ENCODE data around the gene MDFIC.

Gene MDFIC

DNA sequence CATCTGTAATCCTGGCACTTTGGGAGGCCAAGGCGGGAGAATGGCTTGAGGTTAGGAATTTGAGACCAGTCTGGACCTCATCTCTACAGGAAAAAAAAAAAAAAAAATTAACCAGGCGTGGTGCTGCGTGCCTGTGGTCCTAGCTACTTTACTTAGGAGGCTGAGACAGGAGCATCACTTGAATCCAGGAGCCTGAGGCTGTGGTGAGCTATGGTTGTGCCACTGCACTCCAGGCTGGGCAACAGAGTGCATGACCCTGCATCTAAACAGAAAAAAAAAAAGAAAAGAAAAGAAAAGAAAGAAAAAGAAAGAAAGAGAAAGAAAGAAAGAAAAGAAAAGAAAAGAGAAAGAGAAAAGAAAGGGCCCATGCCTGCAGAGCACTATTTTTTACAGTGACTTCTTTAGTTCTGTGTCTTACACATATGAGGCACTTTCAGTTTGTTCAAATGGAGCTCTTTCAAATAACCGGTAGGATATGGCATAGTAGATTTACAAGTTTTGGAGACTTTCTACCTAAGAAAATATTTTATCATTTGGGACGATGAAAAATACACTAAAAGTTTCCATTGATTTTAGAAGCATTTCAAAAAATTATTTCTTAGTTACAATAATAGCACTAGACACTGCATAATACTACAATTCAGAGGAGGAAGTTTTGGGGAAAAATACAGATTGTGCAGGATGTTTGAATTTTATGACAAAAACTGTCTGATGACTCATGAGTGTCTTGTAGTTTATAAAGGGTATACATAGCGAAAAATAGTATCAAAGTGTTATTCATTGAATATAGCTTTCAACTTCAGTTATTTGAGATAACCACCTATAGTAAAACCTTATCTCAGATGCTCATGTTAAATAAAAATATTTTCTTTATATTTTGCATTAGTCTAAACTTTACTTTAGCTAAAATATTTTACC lies 75.9 kb downstream of the MDFIC start:
- no peak for DNase-seq (ENCODE audit: low spot score)

GRCh38 chr7:115004121-115004520 lies 82.2 kb downstream of the MDFIC start:
- no peak for DNase-seq (ENCODE audit: low spot score)

DNA sequence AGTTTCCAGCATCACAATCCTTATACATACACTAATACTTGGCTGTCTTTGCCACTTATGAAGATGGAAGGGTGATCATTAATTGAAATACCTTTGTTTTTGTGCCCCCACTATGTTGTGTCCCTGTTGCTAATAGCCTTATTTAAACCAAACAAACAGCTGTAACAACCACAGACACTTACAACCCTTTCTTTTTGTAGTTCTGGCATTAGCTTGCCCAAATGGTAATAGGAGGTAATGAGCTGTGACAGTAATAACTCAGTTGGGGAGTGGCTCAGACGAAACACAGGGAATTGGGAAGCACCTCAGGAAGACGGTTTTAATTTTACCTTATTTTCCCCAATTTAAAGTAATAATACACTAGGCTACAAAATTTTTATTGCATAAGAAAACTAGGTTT lies 83.4 kb downstream of the MDFIC start:
- no peak for DNase-seq (ENCODE audit: low spot score)

GRCh38 chr7:115005953-115006352 lies 84.1 kb downstream of the MDFIC start:
- DNase-seq (ENCODE audit: low spot score) = no peak

DNA sequence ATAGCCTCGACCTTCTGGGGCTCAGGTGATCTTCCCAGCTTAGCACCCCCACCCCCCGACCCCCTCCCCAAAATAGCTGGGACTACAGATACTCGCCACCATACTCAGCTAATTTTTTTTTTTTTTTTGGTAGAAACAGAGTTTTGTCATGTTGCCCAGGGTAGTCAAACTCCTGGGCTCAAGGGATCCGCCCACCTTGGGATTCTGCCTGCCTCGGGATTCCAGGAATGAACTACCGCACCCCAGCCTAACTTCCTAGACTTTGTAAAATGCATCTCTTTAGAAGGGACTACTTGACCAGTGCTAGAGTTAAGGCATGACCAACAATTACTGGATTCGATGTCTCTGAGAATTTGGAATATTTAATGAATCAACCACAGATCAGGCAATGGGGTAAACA lies 85.9 kb downstream of the MDFIC start:
- no peak for DNase-seq (ENCODE audit: low spot score)

- DNase-seq (ENCODE audit: low spot score) = peak; percentile 63
These were observed 86.7 kb downstream of the MDFIC start for GRCh38 chr7:115008465-115009114.

DNA sequence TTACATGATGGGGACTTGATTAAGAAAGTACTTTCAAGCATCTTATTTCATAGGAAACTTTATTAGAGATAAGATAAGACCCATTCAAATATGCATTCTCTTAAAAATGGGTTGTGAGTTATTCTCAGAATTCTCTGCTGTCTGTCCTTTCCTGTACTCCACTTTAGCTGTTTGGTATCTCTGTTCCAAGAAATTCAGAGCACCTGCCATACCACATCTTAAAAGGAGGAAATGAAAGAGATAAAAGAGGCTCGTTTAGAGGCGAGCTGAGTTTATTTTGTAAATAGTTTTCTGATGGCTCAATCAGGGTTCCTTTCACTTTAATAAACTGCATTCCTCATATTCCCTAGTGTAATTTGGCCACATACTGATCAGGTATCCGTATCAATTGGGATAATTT lies 87.2 kb downstream of the MDFIC start:
- no peak for DNase-seq (ENCODE audit: low spot score)

- peak; percentile 27 for DNase-seq (ENCODE audit: low spot score)
These were observed 88.0 kb downstream of the MDFIC start for GRCh38 chr7:115009736-115010440.

DNA sequence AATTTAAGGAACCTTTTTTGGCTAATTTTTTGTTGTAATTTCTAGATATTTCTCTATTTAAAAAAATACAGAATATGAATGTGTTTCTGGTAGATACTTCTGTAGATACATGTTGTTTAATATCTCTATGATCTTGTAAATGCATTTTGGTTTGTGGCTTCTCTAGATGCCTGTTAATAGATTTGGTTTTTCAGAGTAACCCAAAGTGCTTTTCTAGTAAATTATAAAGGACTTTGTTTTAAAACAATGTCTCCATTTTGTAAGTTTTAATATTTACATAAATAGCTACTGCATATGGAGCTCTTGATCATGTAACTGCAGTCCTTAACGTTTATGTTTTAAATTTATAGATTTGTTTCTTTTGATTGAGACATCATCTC lies 88.5 kb downstream of the MDFIC start:
- no peak for DNase-seq (ENCODE audit: low spot score)

GRCh38 chr7:115013886-115014285 lies 92.0 kb downstream of the MDFIC start:
- no peak for DNase-seq (ENCODE audit: low spot score)

DNA sequence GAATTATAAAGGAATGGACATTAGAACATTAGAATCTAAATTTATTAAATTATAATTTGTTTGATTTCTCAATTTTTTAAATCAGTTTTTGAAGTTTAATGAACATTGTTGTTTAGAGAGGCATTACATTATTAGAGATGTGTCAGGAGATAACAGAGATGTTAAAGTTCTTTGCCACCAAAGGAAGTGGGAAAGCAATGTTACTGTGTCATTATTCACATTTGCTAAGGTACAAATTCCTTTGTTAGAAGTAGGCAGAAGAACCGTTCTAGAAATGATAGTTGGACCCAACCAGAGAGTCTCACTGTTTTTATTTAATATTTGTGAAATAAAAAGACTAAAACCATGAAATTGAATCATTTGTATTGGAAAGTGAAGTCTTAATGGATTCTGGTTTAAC lies 92.9 kb downstream of the MDFIC start:
- DNase-seq (ENCODE audit: low spot score) = no peak

DNA sequence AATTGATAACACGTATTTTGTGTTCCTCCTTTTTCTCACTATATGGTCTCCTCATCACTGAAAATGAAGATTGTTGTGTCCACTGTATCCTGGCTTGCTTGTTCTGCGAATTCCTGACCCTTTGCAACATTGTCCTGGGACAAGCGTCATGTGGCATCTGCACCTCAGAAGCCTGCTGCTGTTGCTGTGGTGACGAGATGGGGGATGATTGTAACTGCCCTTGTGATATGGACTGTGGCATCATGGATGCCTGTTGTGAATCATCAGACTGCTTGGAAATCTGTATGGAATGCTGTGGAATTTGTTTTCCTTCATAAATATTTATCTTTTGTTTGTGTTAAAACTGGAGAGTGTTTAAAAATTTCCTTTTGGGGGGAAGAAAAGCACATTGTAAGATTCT lies 93.7 kb downstream of the MDFIC start:
- peak; percentile 30 for DNase-seq (ENCODE audit: low spot score)

- no peak for DNase-seq (ENCODE audit: low spot score)
These were observed 98.2 kb downstream of the MDFIC start for GRCh38 chr7:115019882-115020605.

DNA sequence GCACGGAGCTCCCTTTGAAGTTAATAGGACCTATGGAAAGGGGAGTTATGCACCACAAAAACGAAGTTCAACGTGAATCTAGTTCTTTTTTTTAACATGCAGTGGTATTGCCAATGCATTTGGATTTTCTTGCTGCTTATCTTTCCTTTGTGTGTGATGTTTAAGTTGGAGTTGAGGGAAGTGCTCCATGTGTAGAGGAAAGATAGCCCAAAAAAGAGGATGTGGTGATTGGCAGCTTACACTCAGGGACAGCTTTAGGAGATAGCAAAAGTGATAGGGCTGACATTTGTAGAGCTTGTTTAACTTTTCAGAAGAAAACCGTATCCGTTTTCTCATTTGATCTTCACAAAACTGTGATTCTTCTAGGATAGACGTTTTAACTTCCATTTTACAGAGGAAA lies 101.3 kb downstream of the MDFIC start:
- no peak for DNase-seq (ENCODE audit: low spot score)

DNA sequence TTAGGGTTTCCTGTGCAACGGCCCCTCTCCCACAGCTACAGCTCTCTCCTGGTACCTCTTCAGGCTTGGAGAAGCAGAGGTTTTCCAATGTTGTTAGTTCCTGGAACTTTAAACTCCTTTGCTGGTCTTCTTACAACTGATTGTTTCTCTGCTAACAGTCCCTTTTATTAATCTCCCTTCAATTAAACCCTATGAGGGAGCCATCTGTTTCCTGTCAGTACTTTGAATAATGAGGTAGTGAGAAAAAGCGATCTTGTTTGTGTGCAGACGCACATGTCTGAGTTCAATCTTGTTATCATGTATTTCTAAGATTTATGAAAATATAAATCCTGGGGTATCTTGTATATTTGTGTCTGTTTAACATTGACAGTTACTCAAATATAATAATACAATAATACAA lies 102.4 kb downstream of the MDFIC start:
- DNase-seq (ENCODE audit: low spot score) = no peak

DNA sequence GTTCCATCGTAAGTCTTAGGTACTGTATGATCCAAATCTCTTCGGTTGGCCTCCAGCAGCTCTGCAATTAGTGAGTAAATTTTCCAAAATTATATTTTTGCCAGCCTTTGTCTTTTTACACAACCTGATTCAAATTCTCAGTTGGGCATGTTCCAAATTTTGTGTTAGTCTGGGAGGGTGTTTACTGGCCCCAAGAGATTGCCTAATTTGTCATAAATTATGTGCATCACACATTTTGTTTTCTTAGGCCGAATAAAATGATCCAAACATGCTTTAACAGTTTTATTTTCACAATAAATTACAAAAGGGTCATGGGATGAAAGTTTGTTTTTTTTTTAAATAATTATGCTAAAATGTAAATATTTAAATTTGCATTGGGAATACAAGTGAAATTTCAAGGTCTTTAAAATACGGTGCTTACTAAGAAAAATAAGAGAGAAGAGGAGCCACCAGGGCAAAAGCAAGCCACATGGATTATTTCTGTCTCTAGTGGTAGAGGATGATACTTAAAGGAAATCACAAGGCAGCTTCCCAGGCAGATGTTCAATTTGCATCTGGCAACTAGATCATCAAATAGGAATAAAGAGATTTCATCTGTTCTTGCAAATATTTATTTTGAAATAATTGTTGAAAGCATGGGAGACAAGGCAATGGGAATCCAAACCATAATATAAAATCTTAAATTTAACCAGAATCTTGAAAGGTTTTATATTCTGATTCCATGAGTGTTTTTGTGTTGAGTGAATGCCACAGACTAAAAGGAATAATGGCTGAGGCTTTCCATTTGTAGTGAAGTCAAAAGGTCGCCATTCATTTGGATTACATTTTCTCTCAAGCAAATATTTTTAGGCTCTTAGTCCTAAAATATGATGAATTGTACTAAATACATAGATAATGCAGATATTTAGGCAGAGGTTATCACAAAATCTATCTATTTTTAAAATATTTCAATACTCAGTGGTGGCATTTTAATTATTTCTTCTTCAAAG lies 111.1 kb downstream of the MDFIC start:
- no peak for DNase-seq (ENCODE audit: low spot score)

DNA sequence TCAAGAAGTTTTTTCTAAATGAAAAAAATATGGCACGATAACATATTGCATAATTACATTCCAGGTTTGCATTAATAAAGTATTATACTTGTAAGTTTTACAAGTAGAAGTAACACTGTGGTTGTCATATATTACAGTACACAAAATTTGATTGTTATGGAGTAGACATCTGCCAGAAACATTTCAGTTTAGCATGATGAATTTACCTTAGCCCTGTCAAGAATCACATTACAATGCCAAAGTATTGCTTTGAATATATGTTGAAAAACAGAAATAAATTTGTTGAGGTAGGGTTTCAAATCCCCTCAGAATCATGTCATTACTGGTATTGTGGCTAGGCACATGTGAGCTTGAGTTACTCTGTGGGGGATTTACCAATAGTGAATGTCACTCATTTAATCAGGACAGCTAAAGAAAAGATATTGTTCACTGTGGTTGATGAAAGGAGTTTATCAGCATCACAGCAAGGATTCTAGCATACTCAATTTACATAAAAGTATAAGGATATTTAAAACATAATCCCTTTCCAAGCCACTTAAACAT lies 112.1 kb downstream of the MDFIC start:
- DNase-seq (ENCODE audit: low spot score) = no peak

GRCh38 chr7:115034515-115034914 lies 112.6 kb downstream of the MDFIC start:
- DNase-seq (ENCODE audit: low spot score) = no peak

GRCh38 chr7:115037128-115037802 lies 115.4 kb downstream of the MDFIC start:
- no peak for DNase-seq (ENCODE audit: low spot score)

GRCh38 chr7:115038158-115038557 lies 116.3 kb downstream of the MDFIC start:
- DNase-seq (ENCODE audit: low spot score) = no peak

Measured in GM03348 (cell line).